ENCODE results near the gene PTPRU. TPM values are rescaled to one million over a fixed set of nuclear protein-coding genes. Genes with fewer than 3 reads are reported as not detected.

PTPRU gene
- total RNA-seq, 1 donor from 2014 or later, result 0.24 TPM

- H3K4me3 Mint-ChIP-seq, result no peak overlapping the region
- H3K9me3 Mint-ChIP-seq, result no peaks in the 10 kb centered on the region
- ChIA-PET POLR2A (interaction anchor here (0.6 kb wide), 1 partner anchor 18 kb away, joined by 3 read pairs; no protein-coding TSS in a partner anchor), CTCF (no interaction called here)
- TF ChIP-seq CTCF (IDR thresholded peaks at IDR 0.05), result no peak
- peaks cover 12% of the 10 kb centered on the region for H3K27me3 Mint-ChIP-seq
- H3K27ac Mint-ChIP-seq, result no peak overlapping the region
- intact Hi-C loops (cut with micrococcal nuclease), result no loop called here
- H3K36me3 Mint-ChIP-seq (ENCODE audit: low read depth), result no peaks in the 10 kb centered on the region
- ATAC-seq (ENCODE audit: low read depth) (no peak), DNase-seq (no peak)
- no peaks in the 10 kb centered on the region for H3K4me1 Mint-ChIP-seq
Measured at GRCh38 chr1:29327223-29327935, 91.1 kb downstream of the PTPRU start.

GRCh38 chr1:29329022-29329775, 92.9 kb downstream of the PTPRU start:
- DNase-seq, result no peak
- POLR2A ChIA-PET, result no interaction called here
- H3K36me3 Mint-ChIP-seq (ENCODE audit: low read depth), result no peaks in the 10 kb centered on the region
- intact Hi-C loops (cut with micrococcal nuclease), result no loop called here
- H3K4me3 Mint-ChIP-seq, result no peak overlapping the region
- CTCF ChIA-PET, result no interaction called here
- no peak for TF ChIP-seq CTCF (IDR thresholded peaks at IDR 0.05)
- no peak overlapping the region for H3K27ac Mint-ChIP-seq
- H3K27me3 Mint-ChIP-seq, result peaks cover 14% of the 10 kb centered on the region
- no peaks in the 10 kb centered on the region for H3K4me1 Mint-ChIP-seq
- ATAC-seq (ENCODE audit: low read depth), result no peak
- no peaks in the 10 kb centered on the region for H3K9me3 Mint-ChIP-seq

GRCh38 chr1:29330089-29330488, 93.8 kb downstream of the PTPRU start:
- DNase-seq, result no peak
- H3K4me1 Mint-ChIP-seq, result no peaks in the 10 kb centered on the region
- ChIA-PET POLR2A (no interaction called here), CTCF (no interaction called here)
- peaks cover 14% of the 10 kb centered on the region for H3K27me3 Mint-ChIP-seq
- H3K4me3 Mint-ChIP-seq, result no peak overlapping the region
- H3K9me3 Mint-ChIP-seq, result no peaks in the 10 kb centered on the region
- H3K27ac Mint-ChIP-seq, result no peak overlapping the region
- intact Hi-C loops (cut with micrococcal nuclease), result no loop called here
- no peaks in the 10 kb centered on the region for H3K36me3 Mint-ChIP-seq (ENCODE audit: low read depth)
- no peak for ATAC-seq (ENCODE audit: low read depth)
- no peak for TF ChIP-seq CTCF (IDR thresholded peaks at IDR 0.05)

- H3K4me1 Mint-ChIP-seq, result no peaks in the 10 kb centered on the region
- POLR2A ChIA-PET, result no interaction called here
Measured at GRCh38 chr1:29330856-29331255, 94.5 kb downstream of the PTPRU start.

More at GRCh38 chr1:29330856-29331255, 94.5 kb downstream of the PTPRU start:
- DNase-seq (no peak), ATAC-seq (ENCODE audit: low read depth) (no peak)
- peaks cover 14% of the 10 kb centered on the region for H3K27me3 Mint-ChIP-seq
- intact Hi-C loops (cut with micrococcal nuclease), result no loop called here
- CTCF ChIA-PET, result no interaction called here
- TF ChIP-seq CTCF (IDR thresholded peaks at IDR 0.05), result no peak
- no peaks in the 10 kb centered on the region for H3K36me3 Mint-ChIP-seq (ENCODE audit: low read depth)
- no peak overlapping the region for H3K4me3 Mint-ChIP-seq
- no peaks in the 10 kb centered on the region for H3K9me3 Mint-ChIP-seq
- no peak overlapping the region for H3K27ac Mint-ChIP-seq

All from activated B cell treated with CpG ODN at 0.5 μM for 24 hours (primary cell).